Measurements from ENCODE around the gene OR6K3.
"Not testable (repeated sequence)": the region's sequence is repeated elsewhere in the genome, so short reads cannot be mapped to it uniquely, and the experiment has no call there.

The OR6K3 gene

DNA sequence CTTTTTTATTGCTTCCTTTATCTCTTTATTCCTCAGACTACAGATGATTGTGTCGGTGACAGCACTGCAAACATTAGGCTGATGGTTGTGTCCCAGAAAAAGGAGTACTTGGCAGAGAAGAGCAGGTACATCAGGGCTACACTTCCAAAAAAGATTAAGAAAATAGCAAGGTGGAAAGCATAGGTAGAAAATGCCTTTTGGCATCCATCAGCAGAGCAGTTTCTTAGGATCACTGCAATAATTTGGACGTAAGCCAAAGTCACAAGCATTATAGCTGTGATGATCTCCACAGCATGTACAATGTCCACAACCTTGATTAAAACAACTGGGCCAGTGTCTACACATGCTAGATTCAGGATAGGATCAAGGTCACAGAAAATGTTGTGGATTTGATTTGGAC is 25.9 kb downstream of the OR6K3 start:
- Histone ChIP-seq H3K27me3 (ENCODE audit: low read depth, low read length) (no peaks in the 10 kb centered on the region), H3K4me2 (ENCODE audit: low read length) (no peak overlapping the region), H3K79me2 (ENCODE audit: low read length) (no peaks in the 10 kb centered on the region), H3K4me1 (ENCODE audit: low read length) (no peaks in the 10 kb centered on the region), H2AFZ (ENCODE audit: low read depth, low read length) (no peak overlapping the region), H4K20me1 (ENCODE audit: insufficient read depth, low read length) (no peaks in the 10 kb centered on the region), H3K36me3 (replicated peaks; ENCODE audit: low read depth, low read length) (no peaks in the 10 kb centered on the region), H3K9ac (ENCODE audit: low read length) (no peak overlapping the region), H3K9me3 (ENCODE audit: insufficient read depth, low read length) (no peaks in the 10 kb centered on the region), H3K4me3 (ENCODE audit: low read length) (no peak overlapping the region), H3K27ac (ENCODE audit: low read length) (no peak overlapping the region)
- TF ChIP-seq EZH2phosphoT487 (IDR thresholded peaks at IDR 0.05; ENCODE audit: low read depth), result no peak
- TF ChIP-seq, protein P1, sequence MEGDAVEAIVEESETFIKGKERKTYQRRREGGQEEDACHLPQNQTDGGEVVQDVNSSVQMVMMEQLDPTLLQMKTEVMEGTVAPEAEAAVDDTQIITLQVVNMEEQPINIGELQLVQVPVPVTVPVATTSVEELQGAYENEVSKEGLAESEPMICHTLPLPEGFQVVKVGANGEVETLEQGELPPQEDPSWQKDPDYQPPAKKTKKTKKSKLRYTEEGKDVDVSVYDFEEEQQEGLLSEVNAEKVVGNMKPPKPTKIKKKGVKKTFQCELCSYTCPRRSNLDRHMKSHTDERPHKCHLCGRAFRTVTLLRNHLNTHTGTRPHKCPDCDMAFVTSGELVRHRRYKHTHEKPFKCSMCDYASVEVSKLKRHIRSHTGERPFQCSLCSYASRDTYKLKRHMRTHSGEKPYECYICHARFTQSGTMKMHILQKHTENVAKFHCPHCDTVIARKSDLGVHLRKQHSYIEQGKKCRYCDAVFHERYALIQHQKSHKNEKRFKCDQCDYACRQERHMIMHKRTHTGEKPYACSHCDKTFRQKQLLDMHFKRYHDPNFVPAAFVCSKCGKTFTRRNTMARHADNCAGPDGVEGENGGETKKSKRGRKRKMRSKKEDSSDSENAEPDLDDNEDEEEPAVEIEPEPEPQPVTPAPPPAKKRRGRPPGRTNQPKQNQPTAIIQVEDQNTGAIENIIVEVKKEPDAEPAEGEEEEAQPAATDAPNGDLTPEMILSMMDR (IDR thresholded peaks at IDR 0.05; ENCODE audit: low read depth, low read length), result no peak

- no peaks in the 10 kb centered on the region for H4K20me1 ChIP-seq (ENCODE audit: insufficient read depth, low read length)
- no peaks in the 10 kb centered on the region for H3K79me2 ChIP-seq (ENCODE audit: low read length)
- TF ChIP-seq EZH2phosphoT487 (IDR thresholded peaks at IDR 0.05; ENCODE audit: low read depth), result no peak
- TF ChIP-seq, protein P1 (IDR thresholded peaks at IDR 0.05; ENCODE audit: low read depth, low read length), result no peak
- no peak overlapping the region for H2AFZ ChIP-seq (ENCODE audit: low read depth, low read length)
- no peak overlapping the region for H3K4me3 ChIP-seq (ENCODE audit: low read length)
- no peaks in the 10 kb centered on the region for H3K4me1 ChIP-seq (ENCODE audit: low read length)
- H3K9ac ChIP-seq (ENCODE audit: low read length), result no peak overlapping the region
- H3K9me3 ChIP-seq (ENCODE audit: insufficient read depth, low read length), result no peaks in the 10 kb centered on the region
- no peaks in the 10 kb centered on the region for H3K36me3 ChIP-seq (replicated peaks; ENCODE audit: low read depth, low read length)
- H3K27ac ChIP-seq (ENCODE audit: low read length), result no peak overlapping the region
- no peaks in the 10 kb centered on the region for H3K27me3 ChIP-seq (ENCODE audit: low read depth, low read length)
- H3K4me2 ChIP-seq (ENCODE audit: low read length), result no peak overlapping the region
These were observed 28.2 kb downstream of the OR6K3 start for GRCh38 chr1:158692356-158692755.

DNA sequence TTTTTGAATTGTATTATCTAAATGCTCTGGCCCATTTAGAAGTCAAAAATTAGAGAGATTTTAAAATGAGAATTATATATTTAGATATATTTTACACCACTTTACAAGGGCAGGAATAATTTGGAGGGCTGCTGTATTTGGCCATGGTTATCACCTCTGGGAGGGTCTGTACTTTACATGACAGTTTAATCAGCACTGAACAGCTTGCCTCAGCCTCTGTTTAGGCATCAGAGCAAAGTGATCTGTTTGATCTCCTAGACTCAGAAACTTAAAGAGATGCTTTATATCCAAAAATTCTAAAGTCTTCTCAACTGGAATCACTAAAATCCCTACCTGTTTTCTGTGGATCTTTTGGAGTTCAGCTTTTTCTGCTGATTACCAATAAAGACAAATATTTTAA is 28.6 kb downstream of the OR6K3 start:
- H2AFZ ChIP-seq (ENCODE audit: low read depth, low read length), result no peak overlapping the region
- no peak overlapping the region for H3K9ac ChIP-seq (ENCODE audit: low read length)
- H3K27me3 ChIP-seq (ENCODE audit: low read depth, low read length), result no peaks in the 10 kb centered on the region
- H3K79me2 ChIP-seq (ENCODE audit: low read length), result no peaks in the 10 kb centered on the region
- no peak overlapping the region for H3K4me3 ChIP-seq (ENCODE audit: low read length)
- no peaks in the 10 kb centered on the region for H3K9me3 ChIP-seq (ENCODE audit: insufficient read depth, low read length)
- H3K27ac ChIP-seq (ENCODE audit: low read length), result no peak overlapping the region
- no peaks in the 10 kb centered on the region for H3K36me3 ChIP-seq (replicated peaks; ENCODE audit: low read depth, low read length)
- no peaks in the 10 kb centered on the region for H3K4me1 ChIP-seq (ENCODE audit: low read length)
- no peaks in the 10 kb centered on the region for H4K20me1 ChIP-seq (ENCODE audit: insufficient read depth, low read length)
- H3K4me2 ChIP-seq (ENCODE audit: low read length), result no peak overlapping the region
- no peak for TF ChIP-seq EZH2phosphoT487 (IDR thresholded peaks at IDR 0.05; ENCODE audit: low read depth)
- TF ChIP-seq, protein P1 (IDR thresholded peaks at IDR 0.05; ENCODE audit: low read depth, low read length), result no peak

DNA sequence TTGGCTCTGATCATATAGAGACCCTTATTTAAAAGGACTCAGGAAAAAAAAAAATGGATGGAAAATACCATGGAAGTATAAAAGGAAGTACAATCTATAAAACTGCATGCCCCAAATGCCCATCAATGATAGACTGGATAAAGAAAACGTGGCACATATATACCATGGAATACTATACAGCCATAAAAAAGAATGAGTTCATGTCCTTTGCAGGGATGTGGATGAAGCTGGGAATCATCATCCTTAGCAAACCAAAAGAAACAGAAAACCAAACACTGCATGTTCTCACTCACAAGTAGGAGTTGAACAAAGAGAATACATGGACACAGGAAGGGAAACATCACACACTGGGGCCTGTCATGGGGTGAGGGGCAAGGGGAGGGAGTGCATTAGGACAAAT is 29.4 kb downstream of the OR6K3 start:
- H3K4me2 ChIP-seq (ENCODE audit: low read length); H3K79me2 ChIP-seq (ENCODE audit: low read length); H3K27me3 ChIP-seq (ENCODE audit: low read depth, low read length); H3K4me3 ChIP-seq (ENCODE audit: low read length); H3K9me3 ChIP-seq (ENCODE audit: insufficient read depth, low read length); H3K4me1 ChIP-seq (ENCODE audit: low read length); H3K27ac ChIP-seq (ENCODE audit: low read length); H3K36me3 ChIP-seq (replicated peaks; ENCODE audit: low read depth, low read length); H4K20me1 ChIP-seq (ENCODE audit: insufficient read depth, low read length); H2AFZ ChIP-seq (ENCODE audit: low read depth, low read length); H3K9ac ChIP-seq (ENCODE audit: low read length): not testable (repeated sequence)

DNA sequence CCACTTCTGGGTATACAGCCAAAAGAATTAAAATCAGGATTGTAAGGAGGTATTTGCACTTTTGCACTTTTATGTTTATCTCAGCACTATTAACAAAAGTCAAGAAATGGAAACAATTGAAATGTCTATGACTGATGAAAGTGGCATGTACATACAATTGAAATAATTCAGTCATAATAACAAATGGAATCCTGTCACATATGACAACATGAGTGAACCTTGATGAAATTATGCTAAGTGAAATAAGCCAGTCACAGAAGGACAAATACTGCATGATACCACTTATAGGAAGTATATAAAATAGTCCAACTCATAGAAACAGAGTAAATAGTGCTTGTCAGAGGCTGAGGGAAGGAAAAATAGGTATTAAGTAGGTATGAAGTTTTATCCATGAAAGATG is 30.6 kb downstream of the OR6K3 start:
- no peaks in the 10 kb centered on the region for H4K20me1 ChIP-seq (ENCODE audit: insufficient read depth, low read length)
- no peak overlapping the region for H3K27ac ChIP-seq (ENCODE audit: low read length)
- TF ChIP-seq EZH2phosphoT487 (IDR thresholded peaks at IDR 0.05; ENCODE audit: low read depth), result no peak
- TF ChIP-seq, protein P1 (IDR thresholded peaks at IDR 0.05; ENCODE audit: low read depth, low read length), result no peak
- no peaks in the 10 kb centered on the region for H3K36me3 ChIP-seq (replicated peaks; ENCODE audit: low read depth, low read length)
- H2AFZ ChIP-seq (ENCODE audit: low read depth, low read length), result no peak overlapping the region
- no peak overlapping the region for H3K9ac ChIP-seq (ENCODE audit: low read length)
- no peak overlapping the region for H3K4me3 ChIP-seq (ENCODE audit: low read length)
- no peaks in the 10 kb centered on the region for H3K79me2 ChIP-seq (ENCODE audit: low read length)
- H3K9me3 ChIP-seq (ENCODE audit: insufficient read depth, low read length), result no peaks in the 10 kb centered on the region
- H3K4me2 ChIP-seq (ENCODE audit: low read length), result no peak overlapping the region
- no peaks in the 10 kb centered on the region for H3K27me3 ChIP-seq (ENCODE audit: low read depth, low read length)
- no peaks in the 10 kb centered on the region for H3K4me1 ChIP-seq (ENCODE audit: low read length)
